Activated naive CD4-positive, alpha-beta T cell treated with anti-CD3 and anti-CD28 coated beads for 36 hours (primary cell): Measurements from ENCODE around the gene EFNA3. TPM values are rescaled to one million over a fixed set of nuclear protein-coding genes. Genes with fewer than 3 reads are reported as not detected.

Experiments used
- CTCF ChIA-PET: fragments of 350-600 bp; sonication (Branson Sonifier 250); formaldehyde crosslinking; loops from one replicate; lab custom pipeline; 2021; ENCODE audit warnings: antibody characterized with exemption; lab: Charles Lee
- DNase-seq: peaks from one replicate; pipeline ENCODE4 v3.0.0-alpha.2; 2020
- H3K27ac Mint-ChIP-seq: one replicate; pipeline ENCODE4 v1.8.0; 2021; ENCODE audit warnings: mild to moderate bottlenecking, mixed read lengths
- H3K27me3 Mint-ChIP-seq: one replicate; pipeline ENCODE4 v1.8.0; 2021; ENCODE audit warnings: low read depth, mixed read lengths
- H3K36me3 Mint-ChIP-seq: one replicate; pipeline ENCODE4 v1.8.0; 2021; ENCODE audit warnings: low read depth, mixed read lengths
- H3K4me1 Mint-ChIP-seq: one replicate; pipeline ENCODE4 v1.8.0; 2021; ENCODE audit warnings: low read depth, mixed read lengths
- H3K4me3 Mint-ChIP-seq: one replicate; pipeline ENCODE4 v1.8.0; 2021; ENCODE audit warnings: mild to moderate bottlenecking, moderate library complexity, mixed read lengths
- H3K9me3 Mint-ChIP-seq: one replicate; pipeline ENCODE4 v1.8.0; 2021; ENCODE audit warnings: mixed read lengths
- intact Hi-C: fragments of 100-400 bp; cut with micrococcal nuclease; formaldehyde crosslinking; loops from one replicate; pipeline ENCODE4 v1.15.1; 2023
- total RNA-seq, 2 experiments: library from RNA; stranded (reverse); gene quantifications; one replicate each; pipeline ENCODE4 v1.2.3, GENCODE V29; 2021

The EFNA3 gene
- total RNA-seq, result 1 to 10 TPM; 1.3 to 2.5 TPM

GRCh38 chr1:155078469-155079209 is at the start of gene EFNA3:
TSS of gene EFNA3 (plus strand) at chr1:155078837. CDS start at chr1:155078942, 105 bp downstream.
- Mint-ChIP-seq H3K4me1 (peaks cover 32% of the 10 kb centered on the region), H3K9me3 (no peaks in the 10 kb centered on the region), H3K36me3 (no peaks in the 10 kb centered on the region), H3K27me3 (peaks cover 33% of the 10 kb centered on the region), H3K4me3 (peak within 1 kb of the TSS; percentile 56), H3K27ac (no peak within 1 kb of the TSS)
- intact Hi-C loops, result no loop called here
- DNase-seq, result peak; percentile 63
- CTCF ChIA-PET, result interaction anchor here (1.3 kb wide), 1 partner anchor 24 kb away, joined by 3 read pairs; no protein-coding TSS in a partner anchor

- Mint-ChIP-seq H3K27me3 (no peaks in the 10 kb centered on the region), H3K4me3 (no peak overlapping the region), H3K27ac (no peak overlapping the region), H3K4me1 (no peaks in the 10 kb centered on the region), H3K9me3 (no peaks in the 10 kb centered on the region), H3K36me3 (no peaks in the 10 kb centered on the region)
- intact Hi-C loops, result no loop called here
- CTCF ChIA-PET, result interaction anchor here (1.5 kb wide), 1 partner anchor 21 kb away, joined by 3 read pairs; the partner anchor contains the start of gene ADAM15
- DNase-seq, result no peak
Measured at GRCh38 chr1:155029513-155030242, 49.0 kb upstream of the EFNA3 start.

GRCh38 chr1:155030243-155030795 is 48.3 kb upstream of the EFNA3 start:
- H3K27me3 Mint-ChIP-seq, result no peaks in the 10 kb centered on the region
- DNase-seq, result no peak
- no peaks in the 10 kb centered on the region for H3K9me3 Mint-ChIP-seq
- CTCF ChIA-PET, result no interaction called here
- H3K36me3 Mint-ChIP-seq, result no peaks in the 10 kb centered on the region
- intact Hi-C loops, result no loop called here
- no peak overlapping the region for H3K27ac Mint-ChIP-seq
- no peak overlapping the region for H3K4me3 Mint-ChIP-seq
- no peaks in the 10 kb centered on the region for H3K4me1 Mint-ChIP-seq

DNA sequence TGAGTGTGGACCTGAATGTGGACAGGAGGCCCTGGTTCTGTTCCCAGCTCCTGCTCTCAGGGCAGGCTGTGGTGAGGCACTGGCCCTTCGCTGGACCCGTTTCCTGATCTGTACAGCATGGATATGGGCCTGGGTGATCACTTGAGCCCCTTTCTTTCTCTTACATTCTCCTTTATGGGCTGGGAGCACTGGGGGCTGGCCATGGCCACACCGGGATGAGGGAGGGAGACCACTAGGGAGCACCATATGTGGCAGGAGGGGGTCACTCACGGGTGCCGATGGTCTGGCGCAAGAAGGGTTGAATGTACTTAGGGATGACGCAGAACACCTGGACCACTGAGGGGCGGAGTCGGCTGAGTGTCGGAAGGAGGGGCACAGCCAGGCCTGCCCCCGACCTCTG is 47.7 kb upstream of the EFNA3 start:
- intact Hi-C loops, result no loop called here
- H3K27ac Mint-ChIP-seq, result no peak overlapping the region
- no peaks in the 10 kb centered on the region for H3K36me3 Mint-ChIP-seq
- H3K4me3 Mint-ChIP-seq, result no peak overlapping the region
- no peaks in the 10 kb centered on the region for H3K9me3 Mint-ChIP-seq
- CTCF ChIA-PET, result interaction anchor here (0.6 kb wide), 1 partner anchor 14 kb away, joined by 3 read pairs; no protein-coding TSS in a partner anchor
- no peak for DNase-seq
- no peaks in the 10 kb centered on the region for H3K4me1 Mint-ChIP-seq
- no peaks in the 10 kb centered on the region for H3K27me3 Mint-ChIP-seq

- Mint-ChIP-seq H3K4me3 (no peak overlapping the region), H3K27ac (no peak overlapping the region)
- no peak for DNase-seq
Measured at GRCh38 chr1:155032886-155033285, 45.8 kb upstream of the EFNA3 start.

GRCh38 chr1:155033524-155033923 is 45.1 kb upstream of the EFNA3 start, which contains the start of the genes DCST1 and DCST2:
TSS of gene DCST1 (plus strand) at chr1:155033824. CDS start at chr1:155034037, 213 bp downstream.
TSS of gene DCST2 (minus strand) at chr1:155033781. CDS start at chr1:155033701, 80 bp downstream.
- intact Hi-C loops, result no loop called here
- CTCF ChIA-PET, result interaction anchor here (1.8 kb wide), 1 partner anchor 28 kb away, joined by 5 read pairs; no protein-coding TSS in a partner anchor
- H3K4me3 Mint-ChIP-seq, result no peak within 1 kb of the TSS
- no peaks in the 10 kb centered on the region for H3K9me3 Mint-ChIP-seq
- H3K27me3 Mint-ChIP-seq, result no peaks in the 10 kb centered on the region
- DNase-seq, result no peak
- no peak within 1 kb of the TSS for H3K27ac Mint-ChIP-seq
- no peaks in the 10 kb centered on the region for H3K36me3 Mint-ChIP-seq
- no peaks in the 10 kb centered on the region for H3K4me1 Mint-ChIP-seq

More at GRCh38 chr1:155032886-155033285, 45.8 kb upstream of the EFNA3 start:
- intact Hi-C loops, result no loop called here
- H3K27me3 Mint-ChIP-seq, result no peaks in the 10 kb centered on the region
- H3K9me3 Mint-ChIP-seq, result no peaks in the 10 kb centered on the region
- no peaks in the 10 kb centered on the region for H3K36me3 Mint-ChIP-seq
- CTCF ChIA-PET, result interaction anchor here (1.8 kb wide), 1 partner anchor 29 kb away, joined by 5 read pairs; no protein-coding TSS in a partner anchor
- H3K4me1 Mint-ChIP-seq, result no peaks in the 10 kb centered on the region

GRCh38 chr1:155034318-155035208 is 44.1 kb upstream of the EFNA3 start:
- no peak overlapping the region for H3K27ac Mint-ChIP-seq
- DNase-seq, result no peak
- no peaks in the 10 kb centered on the region for H3K4me1 Mint-ChIP-seq
- no peaks in the 10 kb centered on the region for H3K9me3 Mint-ChIP-seq
- H3K4me3 Mint-ChIP-seq, result no peak overlapping the region
- H3K36me3 Mint-ChIP-seq, result no peaks in the 10 kb centered on the region
- intact Hi-C loops, result no loop called here
- H3K27me3 Mint-ChIP-seq, result no peaks in the 10 kb centered on the region
- CTCF ChIA-PET, result interaction anchor here (0.9 to 1.1 kb wide), 3 partner anchors 10 to 139 kb away, joined by 3 to 4 read pairs (median 3); partner anchors contain the start of genes ADAM15 and KRTCAP2

DNA sequence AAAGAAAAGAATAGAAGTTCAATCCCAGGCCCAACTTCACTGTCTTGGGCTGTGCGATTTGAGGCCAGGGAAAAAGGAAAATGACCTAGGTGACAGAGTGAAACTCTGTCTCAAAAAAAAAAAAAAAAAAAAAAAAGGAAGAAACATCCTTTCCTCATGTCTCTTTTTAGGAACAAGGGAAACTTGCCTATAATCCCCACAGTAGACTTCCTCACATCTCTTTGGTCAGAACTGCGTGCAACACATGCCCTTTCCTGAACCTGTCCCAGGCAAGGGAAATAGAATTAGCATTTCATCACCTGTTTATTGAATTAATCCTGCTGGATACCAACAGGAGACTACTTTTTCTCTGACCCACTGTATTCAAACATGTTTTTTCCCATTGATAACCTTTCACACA is 42.7 kb upstream of the EFNA3 start:
- H3K4me3 Mint-ChIP-seq, result no peak overlapping the region
- CTCF ChIA-PET, result interaction anchor here (1.1 kb wide), 1 partner anchor 9 kb away, joined by 4 read pairs; no protein-coding TSS in a partner anchor
- no peaks in the 10 kb centered on the region for H3K27me3 Mint-ChIP-seq
- intact Hi-C loops, result no loop called here
- no peaks in the 10 kb centered on the region for H3K36me3 Mint-ChIP-seq
- H3K4me1 Mint-ChIP-seq, result no peaks in the 10 kb centered on the region
- H3K27ac Mint-ChIP-seq, result no peak overlapping the region
- H3K9me3 Mint-ChIP-seq, result no peaks in the 10 kb centered on the region
- DNase-seq, result no peak

DNA sequence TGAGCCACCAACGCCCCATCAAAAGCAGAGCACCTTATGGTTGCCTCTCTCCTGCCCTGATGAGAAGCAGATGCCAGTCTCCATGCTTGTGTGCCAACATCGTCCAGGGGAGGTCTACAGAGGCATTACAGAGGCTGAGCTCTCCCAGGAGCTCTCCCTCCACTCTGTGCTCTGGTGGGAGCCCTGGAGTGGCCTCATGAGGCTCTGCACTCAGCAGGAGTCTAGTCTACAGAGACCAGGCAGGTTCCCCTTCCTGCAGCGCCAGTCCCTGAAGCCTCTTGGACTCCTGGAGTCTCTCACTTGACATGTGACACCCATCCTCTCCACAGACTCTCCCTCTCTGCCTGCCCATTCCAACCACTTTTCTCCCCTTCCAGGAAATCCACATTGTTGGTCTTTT is 41.6 kb upstream of the EFNA3 start:
- Mint-ChIP-seq H3K36me3 (no peaks in the 10 kb centered on the region), H3K27ac (no peak overlapping the region), H3K4me1 (no peaks in the 10 kb centered on the region), H3K4me3 (no peak overlapping the region), H3K27me3 (no peaks in the 10 kb centered on the region), H3K9me3 (no peaks in the 10 kb centered on the region)
- DNase-seq, result no peak
- intact Hi-C loops, result no loop called here
- CTCF ChIA-PET, result no interaction called here

DNA sequence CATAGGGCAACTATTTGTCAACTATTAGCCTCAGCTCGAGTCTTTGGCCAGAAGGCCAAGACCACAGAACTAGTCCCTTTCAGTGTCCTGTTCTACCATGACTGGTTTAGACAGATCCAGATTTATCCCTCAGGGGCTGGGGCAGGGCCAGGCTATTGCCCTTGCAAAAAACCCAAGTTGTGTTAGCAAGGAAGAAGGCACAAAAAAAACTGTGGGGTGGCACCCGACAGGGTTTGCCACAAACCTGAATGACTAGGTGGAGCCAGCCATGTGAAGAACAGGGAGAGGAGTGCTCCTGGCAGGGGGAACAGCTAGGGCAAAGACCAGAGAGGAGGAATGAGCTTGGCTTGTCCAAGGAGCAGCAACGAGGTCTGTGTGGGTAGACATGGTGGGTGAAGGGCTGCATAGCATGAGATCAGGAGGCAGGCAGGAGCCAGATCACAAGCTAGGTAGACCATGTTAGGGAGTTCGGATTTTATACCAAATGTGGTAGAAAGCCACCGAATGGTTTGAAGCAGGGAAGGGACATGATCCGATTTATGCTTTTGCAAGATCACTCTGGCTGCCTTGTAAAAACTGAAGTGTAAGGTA is 40.7 kb upstream of the EFNA3 start:
- CTCF ChIA-PET, result interaction anchor here (1.4 to 1.5 kb wide), 2 partner anchors 16 to 53 kb away, joined by 3 to 5 read pairs; no protein-coding TSS in a partner anchor
- no peaks in the 10 kb centered on the region for H3K27me3 Mint-ChIP-seq
- H3K27ac Mint-ChIP-seq, result no peak overlapping the region
- H3K9me3 Mint-ChIP-seq, result no peaks in the 10 kb centered on the region
- H3K4me3 Mint-ChIP-seq, result no peak overlapping the region
- no peaks in the 10 kb centered on the region for H3K4me1 Mint-ChIP-seq
- intact Hi-C loops, result no loop called here
- DNase-seq, result no peak
- H3K36me3 Mint-ChIP-seq, result no peaks in the 10 kb centered on the region
